Esophagus squamous epithelium (tissue), 4 donors: ENCODE data around the gene CCDC186.

ENCODE experiments used
- CTCF ChIP-seq, 6 experiments: fragments of 450-650 bp in 4 of 6; fragments of 200-600 bp in 2 of 6; sonication (generic) in 2 of 6; IDR thresholded peaks; one replicate each; pipeline ENCODE4 v1.5.1; 2016 to 2019; ENCODE audit warnings: antibody characterized with exemption in 6 of 6, mild to moderate bottlenecking in 4 of 6, moderate library complexity in 4 of 6
- POLR2A ChIP-seq, 4 donors: fragments of 450-650 bp; IDR thresholded peaks; one replicate each; pipeline ENCODE4 v1.6.1; 2017; ENCODE audit warnings: antibody characterized with exemption in 4 of 4, mild to moderate bottlenecking in 4 of 4, moderate library complexity in 3 of 4

GRCh38 chr10:114081911-114082583 lies 92.0 kb downstream of the CCDC186 start:
- no peak for TF ChIP-seq CTCF (IDR thresholded peaks at IDR 0.05)
- TF ChIP-seq POLR2A (IDR thresholded peaks at IDR 0.05) = no peak
